Measurements from ENCODE around the gene FARP1.

Gene FARP1

GRCh38 chr13:98322091-98322718, 179.3 kb downstream of the FARP1 start:
- Histone ChIP-seq H3K4me1 (ENCODE audit: insufficient read depth, poor library complexity, severe bottlenecking) (no peaks in the 10 kb centered on the region), H3K27ac (ENCODE audit: poor library complexity, severe bottlenecking) (no peak overlapping the region), H3K4me3 (ENCODE audit: severe bottlenecking) (no peak overlapping the region), H3K9me3 (ENCODE audit: severe bottlenecking) (no peaks in the 10 kb centered on the region), H3K36me3 (ENCODE audit: low read depth) (no peaks in the 10 kb centered on the region), H3K27me3 (ENCODE audit: insufficient read depth, poor library complexity, severe bottlenecking) (no peaks in the 10 kb centered on the region)
- DNase-seq (ENCODE audit: low spot score) (no peak), ATAC-seq (ENCODE audit: low read depth) (no peak)
- TF ChIP-seq CTCF (IDR thresholded peaks at IDR 0.05; ENCODE audit: poor library complexity, severe bottlenecking) = no peak

- Histone ChIP-seq H3K4me3 (ENCODE audit: severe bottlenecking) (no peak overlapping the region), H3K4me1 (ENCODE audit: insufficient read depth, poor library complexity, severe bottlenecking) (no peaks in the 10 kb centered on the region), H3K9me3 (ENCODE audit: severe bottlenecking) (no peaks in the 10 kb centered on the region), H3K27ac (ENCODE audit: poor library complexity, severe bottlenecking) (no peak overlapping the region), H3K36me3 (ENCODE audit: low read depth) (no peaks in the 10 kb centered on the region), H3K27me3 (ENCODE audit: insufficient read depth, poor library complexity, severe bottlenecking) (no peaks in the 10 kb centered on the region)
- no peak for DNase-seq (ENCODE audit: low spot score)
- no peak for ATAC-seq (ENCODE audit: low read depth)
- no peak for TF ChIP-seq CTCF (IDR thresholded peaks at IDR 0.05; ENCODE audit: poor library complexity, severe bottlenecking)
These were observed 181.2 kb downstream of the FARP1 start for GRCh38 chr13:98324105-98324504.

- H3K4me3 ChIP-seq (ENCODE audit: severe bottlenecking) = no peak overlapping the region
- H3K4me1 ChIP-seq (ENCODE audit: insufficient read depth, poor library complexity, severe bottlenecking) = no peaks in the 10 kb centered on the region
- no peak overlapping the region for H3K27ac ChIP-seq (ENCODE audit: poor library complexity, severe bottlenecking)
- no peaks in the 10 kb centered on the region for H3K36me3 ChIP-seq (ENCODE audit: low read depth)
- TF ChIP-seq CTCF (IDR thresholded peaks at IDR 0.05; ENCODE audit: poor library complexity, severe bottlenecking) = no peak
- no peaks in the 10 kb centered on the region for H3K27me3 ChIP-seq (ENCODE audit: insufficient read depth, poor library complexity, severe bottlenecking)
- ATAC-seq (ENCODE audit: low read depth) (no peak), DNase-seq (ENCODE audit: low spot score) (no peak)
- H3K9me3 ChIP-seq (ENCODE audit: severe bottlenecking) = no peaks in the 10 kb centered on the region
These were observed 182.8 kb downstream of the FARP1 start for GRCh38 chr13:98325724-98326123.

- Histone ChIP-seq H3K27ac (ENCODE audit: poor library complexity, severe bottlenecking) (no peak overlapping the region), H3K27me3 (ENCODE audit: insufficient read depth, poor library complexity, severe bottlenecking) (no peaks in the 10 kb centered on the region), H3K9me3 (ENCODE audit: severe bottlenecking) (no peaks in the 10 kb centered on the region), H3K4me3 (ENCODE audit: severe bottlenecking) (no peak overlapping the region), H3K36me3 (ENCODE audit: low read depth) (no peaks in the 10 kb centered on the region), H3K4me1 (ENCODE audit: insufficient read depth, poor library complexity, severe bottlenecking) (no peaks in the 10 kb centered on the region)
- DNase-seq (ENCODE audit: low spot score) (no peak), ATAC-seq (ENCODE audit: low read depth) (no peak)
- TF ChIP-seq CTCF (IDR thresholded peaks at IDR 0.05; ENCODE audit: poor library complexity, severe bottlenecking) = no peak
These were observed 183.4 kb downstream of the FARP1 start for GRCh38 chr13:98326291-98326690.

Data from RWPE2 (cell line).